KBM-7 (cell line): ENCODE data around the gene RGS6.
"Not testable (repeated sequence)": the region's sequence is repeated elsewhere in the genome, so short reads cannot be mapped to it uniquely, and the experiment has no call there.

Source experiments
- DNase-seq: peaks from one replicate; pipeline ENCODE4 v3.0.0-alpha.2; 2015
- in situ Hi-C: fragments of 300-500 bp; cut with MboI; formaldehyde crosslinking; loops from 2 replicates; pipeline ENCODE4 v1.14.3; 2020; ENCODE audit warnings: low sequenced_read_pairs, low pct_unique_long_range_greater_than_20kb, mixed read lengths

The RGS6 gene

DNA sequence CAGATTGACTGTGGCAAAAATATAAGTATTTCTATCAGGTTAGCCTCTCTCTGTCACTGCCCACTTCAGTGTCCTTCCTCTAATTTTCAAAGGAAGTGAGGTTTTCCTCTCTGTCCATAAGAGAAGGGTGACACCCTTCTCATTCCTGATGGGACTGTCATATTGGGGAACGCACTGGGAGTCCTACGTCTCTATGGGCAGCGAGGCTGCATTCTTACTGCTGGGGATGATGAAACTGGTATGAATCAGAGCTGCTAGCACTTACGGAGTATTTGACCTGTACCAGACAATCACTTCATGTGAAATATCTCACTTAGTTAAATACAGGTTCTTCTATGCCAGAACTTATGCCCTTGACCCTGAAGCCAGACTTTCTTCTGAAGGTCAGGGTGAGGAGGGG, 525.4 kb downstream of the RGS6 start:
- no peak for DNase-seq
- in situ Hi-C loops, result no loop called here

DNA sequence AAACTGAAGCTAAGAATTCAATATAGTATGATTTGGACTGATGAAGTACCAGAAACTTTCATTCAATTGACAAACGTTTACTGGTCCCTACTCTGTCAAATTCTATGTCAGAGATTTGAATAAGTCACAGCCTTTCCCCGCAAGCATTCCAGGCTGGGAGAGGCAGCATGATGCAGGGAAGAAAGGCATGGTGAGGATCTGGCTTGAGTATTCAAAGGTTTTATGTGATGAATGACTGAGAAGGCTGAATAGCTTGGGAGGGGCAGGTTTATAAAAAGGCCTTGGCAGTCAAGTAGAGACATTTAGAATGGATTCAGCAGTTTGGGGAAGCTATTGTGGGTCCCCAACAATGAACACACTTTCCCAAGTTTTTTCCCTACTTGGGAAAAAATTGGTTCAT, 529.8 kb downstream of the RGS6 start:
- no peak for DNase-seq
- in situ Hi-C loops, result no loop called here

- no peak for DNase-seq
- in situ Hi-C loops, result no loop called here
Observed at GRCh38 chr14:72463291-72463866, 531.1 kb downstream of the RGS6 start.

GRCh38 chr14:72464226-72464625, 532.0 kb downstream of the RGS6 start:
- in situ Hi-C loops, result no loop called here

DNA sequence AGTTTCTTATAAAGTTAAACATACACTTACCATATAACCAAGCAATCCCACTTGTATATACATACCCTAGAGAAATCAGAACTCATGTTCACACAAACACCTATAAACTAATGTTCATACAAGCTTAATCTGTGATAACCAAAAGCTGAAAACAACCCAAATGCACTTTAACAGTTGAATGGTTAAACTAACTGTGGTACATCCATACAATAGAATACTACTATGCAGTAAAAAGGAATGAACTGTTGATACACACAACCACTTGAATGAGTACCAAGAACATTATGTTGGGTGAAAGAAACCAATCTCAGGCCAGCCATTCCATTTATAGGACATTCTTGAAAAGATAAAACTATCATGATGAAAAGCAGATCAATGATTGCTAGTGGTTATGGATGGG, 534.1 kb downstream of the RGS6 start:
- in situ Hi-C loops, result no loop called here

More at GRCh38 chr14:72464226-72464625, 532.0 kb downstream of the RGS6 start:
- DNase-seq, result no peak

DNA sequence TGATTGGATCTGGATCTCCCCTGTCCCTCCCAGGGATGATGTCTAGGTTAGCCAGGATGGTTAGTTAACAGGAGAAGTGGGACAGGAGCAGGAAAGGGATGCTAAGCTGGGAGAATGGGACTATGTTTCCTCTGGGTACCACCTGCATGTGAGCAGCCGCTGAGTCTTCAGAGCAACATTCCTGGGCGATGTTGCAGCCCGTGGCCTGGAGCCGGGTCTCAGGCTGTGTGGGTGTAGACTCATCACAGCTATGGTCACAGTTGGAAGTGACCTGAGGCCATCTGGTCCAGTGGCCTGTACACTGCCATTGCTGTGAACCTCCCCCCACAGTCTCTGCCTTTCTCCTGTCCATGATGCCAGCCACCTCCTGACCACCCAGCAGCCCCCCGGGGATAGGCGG, 539.1 kb downstream of the RGS6 start:
- in situ Hi-C loops, result no loop called here
- DNase-seq, result no peak

More for the DNA sequence above, 534.1 kb downstream of the RGS6 start:
- DNase-seq, result no peak

DNA sequence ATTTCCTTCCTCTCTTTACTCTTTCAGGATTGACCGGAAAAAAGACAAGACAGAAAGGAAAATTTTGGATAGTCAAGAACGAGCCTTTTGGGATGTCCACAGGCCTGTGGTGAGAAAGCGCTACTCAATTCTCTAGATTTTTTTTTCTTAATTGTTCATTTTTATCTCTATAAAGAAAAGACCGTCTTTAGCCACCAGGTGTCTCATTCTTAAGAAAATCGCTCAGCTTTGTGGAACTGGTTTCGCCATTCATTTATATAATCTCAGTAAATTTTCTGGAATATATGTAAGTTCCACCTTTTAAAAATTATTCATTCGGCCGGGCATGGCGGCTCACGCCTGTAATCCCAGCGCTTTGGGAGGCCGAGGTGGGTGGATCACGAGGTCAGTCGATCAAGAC, 540.6 kb downstream of the RGS6 start:
- in situ Hi-C loops, result no loop called here
- no peak for DNase-seq

- peak; percentile 88 for DNase-seq
- in situ Hi-C loops, result no loop called here
Observed at GRCh38 chr14:72476657-72477499, 544.6 kb downstream of the RGS6 start.

DNA sequence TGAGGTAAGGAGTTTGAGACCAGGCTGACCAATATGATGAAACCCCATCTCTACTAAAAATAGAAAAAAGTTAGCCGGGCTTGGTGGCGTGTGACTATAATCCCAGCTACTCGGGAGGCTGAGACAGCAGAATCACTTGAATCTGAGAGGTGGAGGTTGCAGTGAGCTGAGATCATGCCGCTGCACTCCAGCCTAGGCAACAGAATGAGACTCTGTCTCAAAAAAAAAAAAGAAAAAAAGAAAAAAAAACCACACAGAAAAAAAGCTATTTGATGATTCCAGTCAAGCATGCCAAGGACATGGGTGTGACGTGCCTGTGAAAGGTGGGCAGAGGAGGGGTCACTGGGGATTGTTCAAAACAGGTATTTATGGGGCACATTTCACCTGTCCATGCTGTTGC, 545.3 kb downstream of the RGS6 start:
- in situ Hi-C loops, DNase-seq: not testable (repeated sequence)

- no peak for DNase-seq
- in situ Hi-C loops, result no loop called here
Observed at GRCh38 chr14:72478471-72478893, 546.3 kb downstream of the RGS6 start.

DNA sequence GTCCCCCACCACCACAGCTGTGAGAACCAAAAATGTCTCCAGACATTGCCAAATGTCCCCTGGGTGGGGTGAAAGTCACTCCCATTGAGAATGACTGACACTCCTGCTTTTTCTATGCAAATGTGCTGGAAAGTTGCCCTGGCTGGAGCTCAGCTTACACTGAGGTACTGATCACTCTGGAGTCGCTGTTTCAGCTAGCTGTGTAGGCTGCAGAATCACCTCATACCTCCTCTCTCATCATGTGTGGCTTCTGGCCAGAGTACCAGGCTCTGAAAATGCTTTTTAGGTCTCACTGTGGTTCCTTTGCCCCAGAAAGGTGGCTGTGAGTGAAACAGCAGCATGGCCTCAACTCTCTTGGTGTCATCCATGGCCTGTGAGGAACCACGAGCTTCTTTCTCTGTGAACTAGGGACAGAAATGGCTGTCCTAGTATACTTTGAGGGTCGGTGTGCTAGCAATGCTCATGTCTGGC, 547.3 kb downstream of the RGS6 start:
- DNase-seq, result no peak
- in situ Hi-C loops, result no loop called here

- peak; percentile 40 for DNase-seq
- in situ Hi-C loops, result no loop called here
Observed at GRCh38 chr14:72480464-72481243, 548.4 kb downstream of the RGS6 start.

DNA sequence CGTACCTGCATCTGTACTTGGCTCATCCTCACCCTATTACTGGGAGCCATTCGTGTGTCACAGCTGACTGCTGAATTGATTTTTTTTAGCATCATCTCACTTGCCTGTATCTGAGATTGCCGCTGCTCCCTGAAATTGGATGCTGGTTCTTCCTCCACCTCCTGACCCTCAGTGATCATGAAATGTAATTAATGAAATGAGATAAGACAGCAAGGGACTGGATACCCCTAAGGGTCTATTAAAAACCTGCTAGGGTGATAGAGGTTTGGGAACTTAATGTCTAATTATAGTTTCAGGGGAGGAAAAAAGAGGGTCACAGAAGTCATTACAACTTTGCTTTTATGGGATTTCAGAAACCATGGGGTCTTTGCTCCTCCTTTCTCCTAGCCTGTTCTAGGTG, 551.1 kb downstream of the RGS6 start:
- no peak for DNase-seq
- in situ Hi-C loops, result no loop called here

DNA sequence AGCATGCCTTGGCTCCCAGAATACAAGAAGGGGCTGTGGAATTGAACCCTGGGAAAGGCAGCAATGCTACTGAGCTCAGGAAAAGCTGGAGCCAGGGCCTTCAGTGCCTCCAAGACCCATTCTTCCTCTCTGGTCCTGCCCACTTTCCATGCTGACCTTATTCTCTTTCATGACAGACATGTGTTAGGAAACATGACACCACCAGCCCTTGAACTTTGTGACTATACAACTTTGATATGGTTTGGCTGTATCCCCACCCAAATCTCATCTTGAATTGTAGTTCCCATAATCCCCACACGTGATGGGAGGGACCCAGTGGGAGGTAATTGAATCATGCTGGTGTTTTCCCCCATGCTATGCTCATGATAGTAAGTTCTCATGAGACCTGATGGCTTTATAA, 553.5 kb downstream of the RGS6 start:
- in situ Hi-C loops, result no loop called here
- no peak for DNase-seq

DNA sequence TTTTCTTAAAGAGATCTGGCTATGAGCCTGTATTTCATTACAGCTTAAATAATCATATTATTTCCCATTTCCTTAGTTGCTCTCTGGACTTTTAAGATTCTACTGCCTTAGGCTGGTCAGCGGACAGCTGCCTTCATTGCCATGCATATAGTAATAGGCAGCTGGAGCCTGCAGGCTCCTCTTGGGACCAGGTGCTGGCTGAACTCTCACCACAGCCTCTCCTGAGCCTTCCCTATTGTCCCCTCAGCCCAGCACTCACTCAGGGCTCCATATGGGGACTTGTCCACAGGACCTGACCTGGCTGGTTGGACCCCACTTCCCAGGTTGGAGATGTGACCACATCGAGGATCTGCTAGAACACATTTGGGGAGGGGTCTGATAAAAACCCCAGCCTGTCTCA, 556.3 kb downstream of the RGS6 start:
- in situ Hi-C loops, result no loop called here
- DNase-seq, result no peak

DNA sequence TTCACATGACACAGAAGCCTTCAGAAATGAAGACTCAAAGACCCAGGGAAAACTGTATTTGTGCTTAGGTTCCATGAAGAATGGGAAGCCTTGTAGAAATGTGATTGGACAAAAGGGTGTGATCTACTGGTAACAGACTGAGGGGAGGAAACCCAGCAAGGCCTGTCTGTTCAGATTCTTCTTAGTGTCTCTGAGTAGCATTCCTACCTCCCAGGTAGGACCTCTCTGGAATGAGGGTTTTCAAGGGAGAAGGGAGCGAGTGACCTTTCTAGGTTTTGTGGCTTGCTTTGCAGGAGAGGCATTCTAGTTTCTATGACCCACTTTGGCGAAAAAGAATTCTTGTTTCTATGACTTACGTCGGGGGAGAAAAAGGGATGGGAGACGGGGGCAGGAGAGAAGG, 560.0 kb downstream of the RGS6 start:
- in situ Hi-C loops, result no loop called here
- DNase-seq, result no peak

DNA sequence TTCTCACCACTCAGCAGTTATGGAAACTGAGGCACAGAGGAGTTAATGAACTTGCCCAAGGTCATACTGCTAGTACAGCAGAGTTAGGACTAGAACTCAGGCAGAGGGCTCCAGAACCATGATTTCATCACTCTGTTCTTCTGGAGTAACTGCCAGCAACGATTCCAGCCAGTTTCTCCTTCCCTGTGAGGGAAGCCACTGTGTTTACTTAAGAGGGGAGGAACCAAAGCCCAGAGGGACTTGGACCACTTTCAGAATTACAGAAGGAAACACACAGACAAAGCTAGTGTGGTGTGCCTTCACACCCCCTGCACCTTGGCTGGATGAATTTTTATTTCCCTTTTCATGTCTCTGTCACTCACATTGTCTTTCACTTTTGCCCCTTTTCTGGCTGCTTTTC, 563.4 kb downstream of the RGS6 start:
- in situ Hi-C loops, result no loop called here
- DNase-seq, result no peak

- in situ Hi-C loops, result no loop called here
- DNase-seq, result no peak
Observed at GRCh38 chr14:72498646-72499045, 566.4 kb downstream of the RGS6 start.

DNA sequence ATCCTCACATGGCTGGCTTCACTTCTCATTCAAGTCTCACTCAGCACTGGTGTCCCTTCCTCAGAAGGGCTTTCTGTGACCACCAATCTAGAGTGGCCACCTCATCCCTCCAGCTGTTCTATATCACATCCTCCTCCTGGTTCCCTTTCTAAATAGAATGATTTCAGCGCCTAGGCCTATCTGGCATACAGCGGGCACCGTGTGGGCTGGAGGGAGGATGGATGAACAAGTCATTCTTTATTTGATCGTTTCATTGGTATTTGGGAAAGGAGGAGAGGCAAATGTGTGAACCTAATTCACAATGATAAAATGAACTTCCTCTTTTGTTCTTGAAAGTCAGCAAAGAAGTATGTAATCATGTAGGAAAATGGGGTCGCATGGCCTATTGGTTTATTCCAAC, 567.5 kb downstream of the RGS6 start:
- in situ Hi-C loops, result loop anchor here (25.0 kb wide), 1 partner anchor 388 kb away; the partner anchor contains the start of gene DPF3

More for the DNA sequence above, 567.5 kb downstream of the RGS6 start:
- DNase-seq, result no peak
